Liver (tissue), 9 donors: ENCODE results near the gene UBTD2. TPM values are rescaled to one million over a fixed set of nuclear protein-coding genes. Genes with fewer than 3 reads are reported as not detected.

Experiments used
- DNase-seq: peaks from one replicate; pipeline ENCODE4 v3.0.0-alpha.2; 2017; ENCODE audit warnings: low spot score
- H3K27ac ChIP-seq, 2 donors: one replicate each; pipeline ENCODE4 v1.7.0; 2013; ENCODE audit warnings: inconsistent platforms in 2 of 2, low read length in 2 of 2, control low read depth in 1 of 2, low read depth in 1 of 2, mild to moderate bottlenecking in 1 of 2
- H3K27me3 ChIP-seq, 4 donors: one replicate each; pipeline versions ENCODE4 v1.6.1 to v1.7.0; 2013; ENCODE audit warnings: low read length in 3 of 4, inconsistent platforms in 1 of 4, mild to moderate bottlenecking in 1 of 4, moderate library complexity in 1 of 4; ENCODE audit not compliant: control insufficient read depth in 4 of 4, insufficient read depth in 4 of 4
- H3K36me3 ChIP-seq, 4 donors: one replicate each; pipeline versions ENCODE4 v1.6.1 to v1.7.0; 2013; ENCODE audit warnings: low read length in 3 of 4, mild to moderate bottlenecking in 3 of 4, low read depth in 1 of 4, moderate library complexity in 1 of 4; ENCODE audit not compliant: control insufficient read depth in 4 of 4, insufficient read depth in 3 of 4
- H3K4me1 ChIP-seq, 4 donors: one replicate each; pipeline versions ENCODE4 v1.6.1 to v1.7.0; 2013; ENCODE audit warnings: low read length in 3 of 4, mild to moderate bottlenecking in 3 of 4, moderate library complexity in 1 of 4; ENCODE audit not compliant: control insufficient read depth in 4 of 4, insufficient read depth in 4 of 4
- H3K4me3 ChIP-seq, 3 donors: one replicate each; pipeline versions ENCODE4 v1.6.1 to v1.7.0; 2013; ENCODE audit warnings: low read length in 3 of 3, control low read depth in 1 of 3, low read depth in 1 of 3, mild to moderate bottlenecking in 1 of 3
- H3K9ac ChIP-seq, 2 donors: one replicate each; pipeline ENCODE4 v1.7.0; 2013; ENCODE audit warnings: low read length in 2 of 2, mild to moderate bottlenecking in 2 of 2, moderate library complexity in 2 of 2, control low read depth in 1 of 2, low read depth in 1 of 2
- H3K9me3 ChIP-seq, 4 donors: one replicate each; pipeline versions ENCODE4 v1.6.1 to v1.7.0; 2013; ENCODE audit warnings: low read length in 3 of 4; ENCODE audit not compliant: control insufficient read depth in 4 of 4
- ATF3 ChIP-seq: IDR thresholded peaks from 2 replicates; pipeline ENCODE4 v1.6.1; 2016; ENCODE audit warnings: antibody characterized with exemption
- CTCF ChIP-seq: fragments of 150-350 bp; IDR thresholded peaks from 2 replicates; pipeline ENCODE4 v1.5.1; 2017; ENCODE audit warnings: improper control_type of control experiment, low read depth, low read length; ENCODE audit not compliant: missing input control
- EGR1 ChIP-seq, 2 donors: IDR thresholded peaks; 2 replicates each; pipeline ENCODE4 v1.6.1; 2016 to 2018; ENCODE audit warnings: antibody characterized with exemption in 2 of 2, low read depth in 2 of 2
- FOXA1 ChIP-seq: IDR thresholded peaks from 2 replicates; pipeline ENCODE4 v1.6.1; 2016; ENCODE audit warnings: antibody characterized with exemption
- FOXA2 ChIP-seq: IDR thresholded peaks from 2 replicates; pipeline ENCODE4 v1.6.1; 2016; ENCODE audit warnings: antibody characterized with exemption
- GABPA ChIP-seq, 2 donors: IDR thresholded peaks in 1 of 2; conservative IDR thresholded peaks in 1 of 2; 2 replicates each; pipeline ENCODE4 v1.6.1; 2016; ENCODE audit warnings: antibody characterized with exemption in 2 of 2, mild to moderate bottlenecking in 1 of 2, moderate library complexity in 1 of 2
- HNF4A ChIP-seq, 2 donors: conservative IDR thresholded peaks; 2 replicates each; pipeline ENCODE4 v1.6.1; 2016; ENCODE audit warnings: antibody characterized with exemption in 2 of 2, mild to moderate bottlenecking in 2 of 2
- HNF4G ChIP-seq: IDR thresholded peaks from 2 replicates; pipeline ENCODE4 v1.6.1; 2016; ENCODE audit warnings: antibody characterized with exemption
- JUND ChIP-seq, 2 donors: IDR thresholded peaks; 2 replicates each; pipeline ENCODE4 v1.6.1; 2016; ENCODE audit warnings: antibody characterized with exemption in 2 of 2
- MAX ChIP-seq: IDR thresholded peaks from 2 replicates; pipeline ENCODE4 v1.6.1; 2016; ENCODE audit warnings: antibody characterized with exemption
- RAD21 ChIP-seq, 2 donors: IDR thresholded peaks; 2 replicates each; pipeline ENCODE4 v1.6.1; 2016; ENCODE audit warnings: antibody characterized with exemption in 2 of 2, mild to moderate bottlenecking in 2 of 2
- REST ChIP-seq: IDR thresholded peaks from 2 replicates; pipeline ENCODE4 v1.6.1; 2016; ENCODE audit warnings: antibody characterized with exemption, mild to moderate bottlenecking
- RXRA ChIP-seq, 2 donors: IDR thresholded peaks; 2 replicates each; pipeline ENCODE4 v1.6.1; 2017 to 2018; ENCODE audit warnings: antibody characterized with exemption in 2 of 2, mild to moderate bottlenecking in 1 of 2
- SP1 ChIP-seq: IDR thresholded peaks from 2 replicates; pipeline ENCODE4 v1.6.1; 2018; ENCODE audit warnings: antibody characterized with exemption, mild to moderate bottlenecking
- YY1 ChIP-seq: IDR thresholded peaks from 2 replicates; pipeline ENCODE4 v1.6.1; 2016; ENCODE audit warnings: antibody characterized with exemption, mild to moderate bottlenecking
- ZBTB33 ChIP-seq: IDR thresholded peaks from 2 replicates; pipeline ENCODE4 v1.6.1; 2016; ENCODE audit warnings: antibody characterized with exemption
- WGBS: extraction: QIAGEN DNeasy Blood & Tissue Kit; methylation state at CpG from one replicate; pipeline ENCODE4 v1.1.7; 2013; 5-methylcytosine and 5-hydroxymethylcytosine counted together
- polyA plus RNA-seq, 2 donors: library from polyadenylated mRNA; stranded (reverse) in 1 of 2; unstranded in 1 of 2; fragments of 200-250 nt in 1 of 2; fragments of >200 nt in 1 of 2; fragmentation: Nextera tagmentation in 1 of 2; extraction: Ambion mirVana in 1 of 2; gene quantifications; one replicate each; pipeline versions ENCODE4 v1.2.1 to v1.2.3, GENCODE V29; 2013 to 2015
- total RNA-seq, 2 donors: library from RNA; depleted of rRNA; stranded (reverse); fragments of >200 nt; gene quantifications; one replicate each; pipeline ENCODE4 v1.2.3, GENCODE V29; 2014
- donor health status: healthy.
- donor health status: healthy.
- donor health status: healthy.
- donor health status: healthy.
- donor health status: healthy.

The UBTD2 gene
- total and polyA plus RNA-seq, 4 donors, result 4.4 to 8.3 (median 6.6) TPM

- no peak for DNase-seq
- Histone ChIP-seq H3K27me3 (no peaks in the 10 kb centered on the region), H3K9ac (no peak overlapping the region), H3K36me3 (no peaks in the 10 kb centered on the region), H3K27ac (no peak overlapping the region), H3K4me3 (no peak overlapping the region), H3K9me3 (no peaks in the 10 kb centered on the region), H3K4me1 (no peaks in the 10 kb centered on the region)
- no peak for TF ChIP-seq RXRA (IDR thresholded peaks at IDR 0.05)
- no peak for TF ChIP-seq ATF3
- no peak for TF ChIP-seq FOXA1
- no peak for TF ChIP-seq ZBTB33
- no peak for TF ChIP-seq YY1
- no peak for TF ChIP-seq HNF4A (conservative IDR thresholded peaks at IDR 0.05)
- TF ChIP-seq MAX, result no peak
- TF ChIP-seq GABPA (IDR thresholded peaks at IDR 0.05 in 1 of 2, conservative IDR thresholded peaks at IDR 0.05 in 1 of 2), result no peak
- TF ChIP-seq EGR1 (IDR thresholded peaks at IDR 0.05; ENCODE audit: low read depth in 2 of 2), result no peak
- TF ChIP-seq HNF4G, result no peak
- TF ChIP-seq REST, result no peak
- no peak for TF ChIP-seq RAD21 (IDR thresholded peaks at IDR 0.05)
- no peak for TF ChIP-seq FOXA2
- no peak for TF ChIP-seq SP1
- no peak for TF ChIP-seq CTCF
- no peak for TF ChIP-seq JUND (IDR thresholded peaks at IDR 0.05)
- WGBS, result 89% methylated on average over 4 of the region's 4 CpGs
These were observed 16.9 kb downstream of the UBTD2 start for GRCh38 chr5:172266676-172267092.

GRCh38 chr5:172266071-172266675 lies 17.4 kb downstream of the UBTD2 start:
- H3K36me3 ChIP-seq, result no peaks in the 10 kb centered on the region
- no peak overlapping the region for H3K9ac ChIP-seq
- no peak for DNase-seq
- H3K27me3 ChIP-seq, result no peaks in the 10 kb centered on the region
- no peaks in the 10 kb centered on the region for H3K9me3 ChIP-seq
- 91% methylated on average over 10 of the region's 10 CpGs for WGBS
- TF ChIP-seq GABPA (IDR thresholded peaks at IDR 0.05 in 1 of 2, conservative IDR thresholded peaks at IDR 0.05 in 1 of 2), result no peak
- TF ChIP-seq HNF4G, result no peak
- no peak overlapping the region for H3K4me3 ChIP-seq
- no peaks in the 10 kb centered on the region for H3K4me1 ChIP-seq
- H3K27ac ChIP-seq, result no peak overlapping the region
